WTC11 (cell line): ENCODE measurements around the gene OR4D5.

Source experiments
- CTCF ChIP-seq: fragments of 200-600 bp; IDR thresholded peaks from 2 replicates; pipeline ENCODE4 v1.8.0; 2022; ENCODE audit warnings: antibody characterized with exemption
- ESRRA ChIP-seq: sonication (generic); formaldehyde crosslinking; IDR thresholded peaks from 2 replicates; pipeline ENCODE4 v1.8.1; 2022; ENCODE audit warnings: mild to moderate bottlenecking, missing genetic modification reagents, borderline replicate concordance
- FOXP1 ChIP-seq: sonication (generic); formaldehyde crosslinking; IDR thresholded peaks from 2 replicates; pipeline ENCODE4 v1.8.0; 2022; ENCODE audit warnings: missing genetic modification reagents, mild to moderate bottlenecking, moderate library complexity, borderline replicate concordance
- MAX ChIP-seq: sonication (generic); formaldehyde crosslinking; IDR thresholded peaks from 2 replicates; pipeline ENCODE4 v1.8.0; 2022; ENCODE audit warnings: mild to moderate bottlenecking, missing genetic modification reagents
- PRRX2 ChIP-seq: fragments of 250-450 bp; sonication (Bioruptor Pico); IDR thresholded peaks from 2 replicates; pipeline ENCODE4 v1.8.0; 2021; ENCODE audit warnings: mild to moderate bottlenecking
- ZNF121 ChIP-seq: sonication (generic); formaldehyde crosslinking; IDR thresholded peaks from 2 replicates; pipeline ENCODE4 v1.8.0; 2023; ENCODE audit warnings: missing genetic modification reagents
- ZNF232 ChIP-seq: sonication (generic); formaldehyde crosslinking; IDR thresholded peaks from 2 replicates; pipeline ENCODE4 v1.8.0; 2022; ENCODE audit warnings: mild to moderate bottlenecking, missing genetic modification reagents
- TF ChIP-seq, protein P1 (sequence below): sonication (generic); formaldehyde crosslinking; IDR thresholded peaks from 2 replicates; pipeline ENCODE4 v1.8.1; 2022; ENCODE audit warnings: low read depth, missing genetic modification reagents, borderline replicate concordance
- TF ChIP-seq, protein P2 (sequence below): sonication (generic); formaldehyde crosslinking; conservative IDR thresholded peaks from 2 replicates; pipeline ENCODE4 v1.8.1; 2023; ENCODE audit warnings: mild to moderate bottlenecking, low read depth, missing genetic modification reagents, moderate library complexity

GRCh38 chr11:123977731-123978347, 38.4 kb downstream of the OR4D5 start, which contains the start of gene OR10S1:
- TF ChIP-seq CTCF (no peak), ESRRA (CRISPR knock-in tag) (no peak), ZNF121 (CRISPR knock-in tag) (no peak), MAX (CRISPR knock-in tag) (no peak), FOXP1 (no peak), PRRX2 (CRISPR knock-in tag) (no peak), ZNF232 (no peak)
- TF ChIP-seq, protein P1, sequence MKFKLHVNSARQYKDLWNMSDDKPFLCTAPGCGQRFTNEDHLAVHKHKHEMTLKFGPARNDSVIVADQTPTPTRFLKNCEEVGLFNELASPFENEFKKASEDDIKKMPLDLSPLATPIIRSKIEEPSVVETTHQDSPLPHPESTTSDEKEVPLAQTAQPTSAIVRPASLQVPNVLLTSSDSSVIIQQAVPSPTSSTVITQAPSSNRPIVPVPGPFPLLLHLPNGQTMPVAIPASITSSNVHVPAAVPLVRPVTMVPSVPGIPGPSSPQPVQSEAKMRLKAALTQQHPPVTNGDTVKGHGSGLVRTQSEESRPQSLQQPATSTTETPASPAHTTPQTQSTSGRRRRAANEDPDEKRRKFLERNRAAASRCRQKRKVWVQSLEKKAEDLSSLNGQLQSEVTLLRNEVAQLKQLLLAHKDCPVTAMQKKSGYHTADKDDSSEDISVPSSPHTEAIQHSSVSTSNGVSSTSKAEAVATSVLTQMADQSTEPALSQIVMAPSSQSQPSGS (CRISPR knock-in tag), result no peak
- TF ChIP-seq, protein P2, sequence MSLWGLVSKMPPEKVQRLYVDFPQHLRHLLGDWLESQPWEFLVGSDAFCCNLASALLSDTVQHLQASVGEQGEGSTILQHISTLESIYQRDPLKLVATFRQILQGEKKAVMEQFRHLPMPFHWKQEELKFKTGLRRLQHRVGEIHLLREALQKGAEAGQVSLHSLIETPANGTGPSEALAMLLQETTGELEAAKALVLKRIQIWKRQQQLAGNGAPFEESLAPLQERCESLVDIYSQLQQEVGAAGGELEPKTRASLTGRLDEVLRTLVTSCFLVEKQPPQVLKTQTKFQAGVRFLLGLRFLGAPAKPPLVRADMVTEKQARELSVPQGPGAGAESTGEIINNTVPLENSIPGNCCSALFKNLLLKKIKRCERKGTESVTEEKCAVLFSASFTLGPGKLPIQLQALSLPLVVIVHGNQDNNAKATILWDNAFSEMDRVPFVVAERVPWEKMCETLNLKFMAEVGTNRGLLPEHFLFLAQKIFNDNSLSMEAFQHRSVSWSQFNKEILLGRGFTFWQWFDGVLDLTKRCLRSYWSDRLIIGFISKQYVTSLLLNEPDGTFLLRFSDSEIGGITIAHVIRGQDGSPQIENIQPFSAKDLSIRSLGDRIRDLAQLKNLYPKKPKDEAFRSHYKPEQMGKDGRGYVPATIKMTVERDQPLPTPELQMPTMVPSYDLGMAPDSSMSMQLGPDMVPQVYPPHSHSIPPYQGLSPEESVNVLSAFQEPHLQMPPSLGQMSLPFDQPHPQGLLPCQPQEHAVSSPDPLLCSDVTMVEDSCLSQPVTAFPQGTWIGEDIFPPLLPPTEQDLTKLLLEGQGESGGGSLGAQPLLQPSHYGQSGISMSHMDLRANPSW, result no peak
